ENCODE data around the gene CTSZ. TPM values are rescaled to one million over a fixed set of nuclear protein-coding genes. Genes with fewer than 3 reads are reported as not detected.
"Not testable (repeated sequence)": the region's sequence is repeated elsewhere in the genome, so short reads cannot be mapped to it uniquely, and the experiment has no call there.

CTSZ gene
- total RNA-seq, 2 donors from 2014 or later: 117 to 152 TPM

- Histone ChIP-seq H3K4me3 (no peak overlapping the region), H3K27ac (no peak overlapping the region), H3K27me3 (no peaks in the 10 kb centered on the region), H3K4me1 (no peaks in the 10 kb centered on the region), H3K9me3 (peaks cover 0 to 25% of the 10 kb centered on the region in 2 donors), H3K36me3 (no peaks in the 10 kb centered on the region)
- no peak for DNase-seq (ENCODE audit: low spot score)
- no peak for TF ChIP-seq CTCF (IDR thresholded peaks at IDR 0.05)
Observed at GRCh38 chr20:58971429-58971828, 35.6 kb downstream of the CTSZ start.

- Histone ChIP-seq H3K27ac (no peak overlapping the region), H3K4me3 (no peak overlapping the region), H3K36me3 (no peaks in the 10 kb centered on the region), H3K27me3 (no peaks in the 10 kb centered on the region), H3K9me3 (peaks cover 0 to 14% of the 10 kb centered on the region in 2 donors), H3K4me1 (no peaks in the 10 kb centered on the region)
- TF ChIP-seq CTCF (IDR thresholded peaks at IDR 0.05): no peak
- no peak for DNase-seq (ENCODE audit: low spot score)
Observed at GRCh38 chr20:58970146-58970545, 36.9 kb downstream of the CTSZ start.

- no peak for TF ChIP-seq CTCF (IDR thresholded peaks at IDR 0.05)
- Histone ChIP-seq H3K36me3 (no peaks in the 10 kb centered on the region), H3K27ac (no peak overlapping the region), H3K4me3 (no peak overlapping the region), H3K4me1 (no peaks in the 10 kb centered on the region), H3K27me3 (no peaks in the 10 kb centered on the region), H3K9me3 (peaks cover 0 to 8% of the 10 kb centered on the region in 2 donors)
- DNase-seq (ENCODE audit: low spot score): no peak
Observed at GRCh38 chr20:58969439-58969838, 37.6 kb downstream of the CTSZ start.

GRCh38 chr20:58967652-58968429 is 39.2 kb downstream of the CTSZ start:
- Histone ChIP-seq H3K27me3 (no peaks in the 10 kb centered on the region), H3K27ac (no peak overlapping the region), H3K36me3 (no peaks in the 10 kb centered on the region), H3K4me1 (no peaks in the 10 kb centered on the region), H3K4me3 (no peak overlapping the region), H3K9me3 (peaks cover 0 to 8% of the 10 kb centered on the region in 2 donors)
- TF ChIP-seq CTCF (IDR thresholded peaks at IDR 0.05): no peak
- no peak for DNase-seq (ENCODE audit: low spot score)

- no peak overlapping the region for H3K4me3 ChIP-seq
- H3K9me3 ChIP-seq: peaks cover 0 to 8% of the 10 kb centered on the region in 2 donors
- no peaks in the 10 kb centered on the region for H3K27me3 ChIP-seq
- DNase-seq (ENCODE audit: low spot score): no peak
- TF ChIP-seq CTCF (IDR thresholded peaks at IDR 0.05): no peak
- H3K36me3 ChIP-seq: no peaks in the 10 kb centered on the region
- H3K4me1 ChIP-seq: no peaks in the 10 kb centered on the region
- H3K27ac ChIP-seq: no peak overlapping the region
Observed at GRCh38 chr20:58965270-58966064, 41.6 kb downstream of the CTSZ start.

GRCh38 chr20:58963922-58964321 is 43.1 kb downstream of the CTSZ start:
- not testable (repeated sequence) for H3K4me1 ChIP-seq; DNase-seq (ENCODE audit: low spot score); H3K27ac ChIP-seq; H3K4me3 ChIP-seq; H3K36me3 ChIP-seq; H3K9me3 ChIP-seq; H3K27me3 ChIP-seq
